GM18520 (cell line): ENCODE measurements around the gene ELK3.

ENCODE experiments used
- ATAC-seq: cut with Tn5 transposase; IDR thresholded peaks from one replicate; pipeline ENCODE4 v1.9.1; 2021; ENCODE audit not compliant: unreplicated experiment

Gene ELK3

GRCh38 chr12:96193725-96194575 is at the start of gene ELK3:
TSS of gene ELK3 (plus strand) at chr12:96194375.
- ATAC-seq: peak; percentile 22

- no peak for ATAC-seq
Observed at GRCh38 chr12:96146747-96147146, 47.4 kb upstream of the ELK3 start.

- ATAC-seq: no peak
Observed at GRCh38 chr12:96150442-96150841, 43.7 kb upstream of the ELK3 start.

- ATAC-seq: no peak
Observed at GRCh38 chr12:96152164-96152563, 42.0 kb upstream of the ELK3 start.

- ATAC-seq: no peak
Observed at GRCh38 chr12:96153131-96153725, 40.9 kb upstream of the ELK3 start.

GRCh38 chr12:96155181-96155580 is 39.0 kb upstream of the ELK3 start:
- no peak for ATAC-seq

- no peak for ATAC-seq
Observed at GRCh38 chr12:96155781-96156180, 38.4 kb upstream of the ELK3 start.

GRCh38 chr12:96156211-96156610 is 38.0 kb upstream of the ELK3 start:
- no peak for ATAC-seq

- ATAC-seq: no peak
Observed at GRCh38 chr12:96157427-96157826, 36.7 kb upstream of the ELK3 start.

GRCh38 chr12:96164951-96165811 is 29.0 kb upstream of the ELK3 start:
- ATAC-seq: no peak

GRCh38 chr12:96166765-96167164 is 27.4 kb upstream of the ELK3 start:
- ATAC-seq: no peak

- ATAC-seq: no peak
Observed at GRCh38 chr12:96167492-96167891, 26.7 kb upstream of the ELK3 start.

- ATAC-seq: no peak
Observed at GRCh38 chr12:96170328-96170727, 23.8 kb upstream of the ELK3 start.

- no peak for ATAC-seq
Observed at GRCh38 chr12:96170762-96171161, 23.4 kb upstream of the ELK3 start.

- ATAC-seq: no peak
Observed at GRCh38 chr12:96171905-96172304, 22.3 kb upstream of the ELK3 start.

- no peak for ATAC-seq
Observed at GRCh38 chr12:96172981-96173380, 21.2 kb upstream of the ELK3 start.

- no peak for ATAC-seq
Observed at GRCh38 chr12:96176575-96176974, 17.6 kb upstream of the ELK3 start.

- ATAC-seq: peak; percentile 71
Observed at GRCh38 chr12:96177013-96177412, 17.2 kb upstream of the ELK3 start.

GRCh38 chr12:96183734-96184370 is 10.3 kb upstream of the ELK3 start:
- no peak for ATAC-seq

- no peak for ATAC-seq
Observed at GRCh38 chr12:96185914-96186313, 8.3 kb upstream of the ELK3 start.
